T-helper 1 cell treated with Interleukin-12 subunit alpha and Interleukin-12 subunit beta and Interleukin-4 antibody, amounts not matched to agents 30 μg/mL and 1 μg/mL, for 36 hours (primary cell): ENCODE results near the gene TCF12.

Experiments
- H3K27ac Mint-ChIP-seq: one replicate; pipeline ENCODE4 v1.8.0; 2021; ENCODE audit warnings: mild to moderate bottlenecking, mixed read lengths
- H3K27me3 Mint-ChIP-seq: one replicate; pipeline ENCODE4 v1.8.0; 2021; ENCODE audit warnings: low read depth, mixed read lengths
- H3K36me3 Mint-ChIP-seq: one replicate; pipeline ENCODE4 v1.8.0; 2021; ENCODE audit warnings: low read depth, mixed read lengths
- H3K4me1 Mint-ChIP-seq: one replicate; pipeline ENCODE4 v1.8.0; 2021; ENCODE audit warnings: low read depth, mixed read lengths
- H3K4me3 Mint-ChIP-seq: one replicate; pipeline ENCODE4 v1.8.0; 2021; ENCODE audit warnings: mild to moderate bottlenecking, moderate library complexity, mixed read lengths
- H3K9me3 Mint-ChIP-seq: one replicate; pipeline ENCODE4 v1.8.0; 2021; ENCODE audit warnings: mixed read lengths

The TCF12 gene

DNA sequence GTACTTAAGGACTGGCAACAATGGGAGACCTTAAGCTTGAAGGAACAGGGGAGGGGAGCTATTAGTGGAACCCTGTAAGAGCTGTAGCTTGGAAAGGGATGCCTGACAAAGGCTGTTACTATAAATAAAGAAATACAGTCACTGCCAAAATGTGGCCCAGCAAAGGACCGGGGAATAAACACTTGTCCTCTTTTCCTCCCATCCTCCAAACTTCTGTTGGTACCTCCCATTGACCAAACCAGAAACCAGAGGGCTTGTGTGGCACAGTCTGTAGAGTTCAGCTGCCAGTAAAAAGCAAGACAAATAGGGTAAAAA, 25.1 kb upstream of the TCF12 start:
- Mint-ChIP-seq H3K27me3 (no peaks in the 10 kb centered on the region), H3K27ac (no peak overlapping the region), H3K4me3 (no peak overlapping the region), H3K9me3 (peaks cover 3% of the 10 kb centered on the region), H3K36me3 (no peaks in the 10 kb centered on the region), H3K4me1 (peaks cover 5% of the 10 kb centered on the region)

DNA sequence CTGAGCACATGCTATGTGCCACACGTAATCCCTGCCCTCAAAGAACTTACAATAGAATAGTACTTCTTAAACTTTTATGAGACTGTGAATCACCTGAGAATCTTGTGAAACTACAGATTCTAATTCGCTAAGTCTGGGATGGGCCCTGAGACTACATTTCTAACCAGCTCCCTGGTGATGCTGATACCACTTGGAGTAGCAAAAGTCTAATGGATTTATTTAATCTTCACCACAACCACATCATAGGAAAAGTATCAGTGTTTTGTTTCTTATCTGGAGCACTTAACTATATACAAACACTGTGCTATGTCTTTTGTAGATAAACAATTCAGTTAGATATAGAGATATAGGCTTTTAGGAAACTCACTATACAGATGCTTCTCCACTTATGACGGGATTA, 23.8 kb upstream of the TCF12 start:
- Mint-ChIP-seq H3K27ac (no peak overlapping the region), H3K27me3 (no peaks in the 10 kb centered on the region), H3K9me3 (peaks cover 3% of the 10 kb centered on the region), H3K4me3 (no peak overlapping the region), H3K36me3 (no peaks in the 10 kb centered on the region), H3K4me1 (no peaks in the 10 kb centered on the region)

DNA sequence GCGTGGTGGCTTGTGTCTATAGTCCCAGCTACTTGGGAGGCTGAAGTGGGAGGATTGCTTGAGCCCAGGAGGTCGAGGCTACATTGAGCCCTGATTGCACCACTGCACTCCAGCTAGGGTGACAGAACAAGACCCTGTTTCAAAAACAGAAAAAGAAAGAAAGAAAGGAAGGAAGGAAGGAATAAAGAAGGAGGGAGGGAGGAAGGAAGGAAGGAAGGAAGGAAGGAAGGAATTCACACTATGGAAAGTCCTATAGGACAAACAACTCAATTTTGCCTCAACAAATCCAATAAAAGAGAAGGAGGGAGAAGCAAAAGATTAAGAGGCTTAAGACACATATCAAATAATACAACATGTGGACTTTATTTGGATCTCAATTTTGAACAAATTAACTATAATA, 16.5 kb upstream of the TCF12 start:
- Mint-ChIP-seq H3K9me3 (peaks cover 3% of the 10 kb centered on the region), H3K27ac (no peak overlapping the region), H3K36me3 (peaks cover 2% of the 10 kb centered on the region), H3K4me1 (peaks cover 1% of the 10 kb centered on the region), H3K4me3 (no peak overlapping the region), H3K27me3 (no peaks in the 10 kb centered on the region)

DNA sequence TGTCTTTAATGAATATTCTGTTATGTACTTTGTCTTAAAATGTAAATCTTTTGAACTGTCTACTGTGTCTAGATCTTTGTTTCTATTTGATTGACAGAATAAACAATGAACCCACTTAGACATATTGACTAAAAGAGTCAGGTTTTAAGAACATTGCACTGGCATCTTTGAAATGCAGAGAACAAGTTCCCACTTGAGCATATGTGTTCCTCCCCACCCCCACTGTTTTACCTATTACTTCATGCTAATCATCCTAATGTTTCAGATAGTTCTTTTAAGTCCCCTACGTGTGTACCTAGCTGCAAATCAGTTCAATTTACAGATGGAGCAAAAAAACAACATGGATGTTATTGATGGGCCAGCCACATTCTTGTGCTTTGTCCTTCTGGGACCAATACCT, 11.7 kb upstream of the TCF12 start:
- Mint-ChIP-seq H3K27ac (no peak overlapping the region), H3K9me3 (no peaks in the 10 kb centered on the region)

DNA sequence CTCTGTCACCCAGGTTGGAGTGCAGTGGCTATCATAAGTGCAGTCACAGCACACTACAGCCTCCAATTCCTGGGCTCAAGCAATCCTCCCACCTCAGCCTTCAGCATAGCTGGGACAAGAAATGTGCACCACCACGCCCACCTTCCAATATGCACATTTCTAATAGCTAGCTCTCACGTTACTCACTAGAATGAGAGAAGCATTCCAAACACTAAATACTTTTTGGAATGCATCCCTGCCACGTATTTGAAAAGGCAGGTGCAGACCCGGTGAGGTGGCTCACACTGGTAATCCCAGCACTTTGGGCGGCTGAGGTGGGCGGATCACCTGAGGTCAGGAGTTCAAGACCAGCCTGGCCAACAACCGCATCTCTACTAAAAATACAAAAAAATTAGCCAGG, 7.6 kb upstream of the TCF12 start:
- Mint-ChIP-seq H3K27me3 (no peaks in the 10 kb centered on the region), H3K4me3 (no peak overlapping the region), H3K27ac (no peak overlapping the region), H3K9me3 (no peaks in the 10 kb centered on the region), H3K4me1 (peaks cover 3% of the 10 kb centered on the region), H3K36me3 (no peaks in the 10 kb centered on the region)

More for the DNA sequence above, 11.7 kb upstream of the TCF12 start:
- peaks cover 2% of the 10 kb centered on the region for H3K36me3 Mint-ChIP-seq
- H3K27me3 Mint-ChIP-seq: no peaks in the 10 kb centered on the region
- no peak overlapping the region for H3K4me3 Mint-ChIP-seq
- H3K4me1 Mint-ChIP-seq: peaks cover 3% of the 10 kb centered on the region

DNA sequence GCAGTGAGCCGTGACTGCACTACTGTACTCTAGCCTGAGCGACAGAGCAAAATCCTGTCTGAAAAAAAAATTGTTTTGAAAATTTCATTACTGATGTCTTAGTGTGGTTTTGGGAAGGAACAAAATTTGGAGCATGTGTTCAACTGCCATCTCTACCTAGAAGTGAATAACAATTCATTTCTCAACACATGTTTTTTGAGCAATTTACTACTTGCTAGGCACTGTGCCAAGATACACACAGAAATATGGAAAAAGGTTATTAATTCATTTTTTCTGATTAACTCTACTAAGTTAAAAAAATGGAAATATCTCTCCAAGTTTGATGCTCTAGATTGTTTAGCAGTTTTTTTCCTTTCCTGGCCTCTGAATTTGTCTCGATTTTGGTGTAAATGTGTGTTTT, 5.2 kb upstream of the TCF12 start:
- Mint-ChIP-seq H3K4me1 (peaks cover 10% of the 10 kb centered on the region), H3K36me3 (no peaks in the 10 kb centered on the region), H3K9me3 (no peaks in the 10 kb centered on the region), H3K27me3 (no peaks in the 10 kb centered on the region), H3K27ac (no peak overlapping the region), H3K4me3 (no peak overlapping the region)

DNA sequence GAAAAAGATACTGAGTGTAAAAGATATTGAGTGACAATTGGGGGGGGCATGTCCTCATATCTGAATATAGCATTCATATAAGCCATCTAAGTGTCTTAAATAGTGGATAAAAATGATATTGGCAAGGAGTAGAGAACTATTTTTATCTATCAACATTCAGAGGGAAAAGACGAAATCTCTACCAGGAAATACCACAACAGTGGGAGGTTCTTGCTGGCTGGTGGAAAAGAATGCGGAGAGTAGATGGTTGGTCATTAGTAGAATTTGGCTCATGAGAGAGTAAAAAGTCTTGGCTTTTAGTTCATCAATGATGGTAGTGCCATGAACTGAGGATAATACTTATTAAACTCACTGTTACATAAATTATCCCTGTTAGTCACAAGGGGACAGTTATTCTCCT, 4.8 kb upstream of the TCF12 start:
- Mint-ChIP-seq H3K9me3 (no peaks in the 10 kb centered on the region), H3K36me3 (no peaks in the 10 kb centered on the region), H3K27ac (no peak overlapping the region), H3K4me3 (no peak overlapping the region), H3K27me3 (no peaks in the 10 kb centered on the region), H3K4me1 (peaks cover 10% of the 10 kb centered on the region)

DNA sequence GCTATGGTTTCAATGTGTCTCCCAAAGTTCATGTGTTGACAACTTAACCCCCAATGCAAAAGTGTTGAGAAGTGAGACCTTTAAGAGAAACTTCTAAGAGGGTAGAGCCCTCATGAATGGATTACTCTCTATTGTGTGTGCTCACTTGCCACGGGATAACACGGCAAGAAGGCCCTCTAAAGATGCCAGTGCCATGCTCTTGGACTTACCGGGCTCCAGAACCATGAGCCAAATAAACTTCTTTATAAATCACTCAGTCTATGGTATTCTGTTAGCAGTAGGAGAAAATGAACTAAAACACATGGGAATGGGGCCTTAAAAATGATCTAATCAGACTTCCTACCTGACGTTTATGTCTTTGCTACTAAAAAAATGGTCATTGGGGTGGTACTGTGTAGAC, 2.6 kb upstream of the TCF12 start:
- H3K36me3 Mint-ChIP-seq: peaks cover 3% of the 10 kb centered on the region
- H3K4me1 Mint-ChIP-seq: peaks cover 22% of the 10 kb centered on the region
- H3K27me3 Mint-ChIP-seq: no peaks in the 10 kb centered on the region
- no peak overlapping the region for H3K4me3 Mint-ChIP-seq
- no peak overlapping the region for H3K27ac Mint-ChIP-seq
- no peaks in the 10 kb centered on the region for H3K9me3 Mint-ChIP-seq

DNA sequence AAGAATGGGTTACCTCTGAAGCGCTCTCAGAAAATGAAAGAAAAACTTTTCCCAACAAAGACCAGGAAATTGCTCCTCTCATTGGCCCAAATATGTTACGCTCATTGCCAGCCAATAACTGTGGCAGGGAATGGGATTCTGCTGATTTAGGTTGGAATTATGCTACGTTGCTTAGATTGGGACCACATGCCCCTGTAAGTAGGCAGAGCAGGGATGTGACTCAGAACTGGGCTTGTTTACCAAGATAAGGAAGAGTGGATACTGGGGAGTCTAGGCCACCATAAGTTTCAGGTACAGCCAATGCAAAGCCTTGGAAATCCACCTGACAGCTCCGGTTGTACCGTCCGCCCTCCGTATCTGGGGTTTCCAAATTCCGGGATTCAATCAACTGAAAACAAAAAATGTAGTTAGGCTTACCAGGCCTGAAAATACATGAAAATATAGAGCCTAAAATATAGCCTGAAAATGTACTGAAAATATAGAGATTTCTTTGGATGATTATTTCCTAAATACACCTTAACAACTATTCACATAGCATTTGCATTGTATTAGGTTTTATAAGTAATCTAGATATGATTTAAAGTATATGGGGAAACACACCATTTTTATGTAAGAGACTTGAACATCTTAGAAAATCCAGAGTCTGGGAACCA, 1.5 kb upstream of the TCF12 start:
- no peak overlapping the region for H3K27ac Mint-ChIP-seq
- no peaks in the 10 kb centered on the region for H3K27me3 Mint-ChIP-seq
- H3K4me3 Mint-ChIP-seq: peak overlapping the region; percentile 81
- H3K9me3 Mint-ChIP-seq: no peaks in the 10 kb centered on the region
- peaks cover 3% of the 10 kb centered on the region for H3K36me3 Mint-ChIP-seq
- peaks cover 23% of the 10 kb centered on the region for H3K4me1 Mint-ChIP-seq

DNA sequence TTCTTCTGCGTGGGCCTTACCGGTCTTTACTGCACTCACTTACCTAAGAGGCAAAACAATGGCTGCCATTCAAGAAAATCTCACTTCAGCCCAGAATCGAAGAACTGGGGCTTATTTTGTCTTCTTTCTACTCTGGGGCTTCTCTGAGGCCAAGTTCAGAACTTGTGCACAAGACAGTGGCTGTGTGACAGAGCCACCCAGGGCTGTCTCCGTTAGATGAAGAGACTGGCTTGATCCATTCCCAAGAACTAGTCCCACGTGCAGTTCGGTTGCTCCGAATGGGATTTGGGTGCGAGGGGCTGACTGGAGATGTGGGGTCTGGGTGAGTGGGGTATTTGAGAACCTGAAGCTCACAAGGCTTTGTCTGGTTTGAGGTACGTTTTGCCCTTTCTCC, 795 bp upstream of the TCF12 start:
- H3K27ac Mint-ChIP-seq: peak overlapping the region; percentile 67

DNA sequence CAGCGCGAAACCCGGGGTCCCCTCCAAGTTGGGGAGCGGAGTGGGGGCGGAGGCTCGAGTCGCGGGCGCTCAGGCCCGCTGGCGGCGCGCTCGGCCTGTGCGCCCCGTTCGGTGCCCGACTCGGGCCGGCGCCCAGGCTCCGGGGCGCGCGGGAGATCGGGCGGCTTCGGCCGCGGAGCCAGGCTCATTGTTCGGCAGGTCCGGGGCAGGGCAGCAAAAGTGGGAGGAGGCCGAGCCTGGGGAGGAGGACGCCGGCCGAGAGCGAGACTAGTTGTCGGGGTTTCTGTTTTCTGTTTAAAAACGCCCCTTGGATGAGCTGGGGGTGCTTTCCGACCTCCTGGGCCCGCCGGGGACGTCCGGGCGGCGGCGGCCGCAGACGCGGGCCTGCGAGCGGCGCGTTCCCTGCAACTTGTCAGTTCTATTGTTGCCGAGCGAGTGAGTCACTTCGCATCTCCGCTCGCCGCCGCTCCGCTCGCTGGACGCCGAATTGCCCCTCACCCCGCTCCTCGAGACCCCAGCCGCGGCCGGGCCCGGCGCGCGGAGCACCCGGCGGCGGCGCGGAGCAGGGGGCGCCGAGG, 676 bp downstream of the TCF12 start:
- Mint-ChIP-seq H3K9me3 (no peaks in the 10 kb centered on the region), H3K27me3 (no peaks in the 10 kb centered on the region), H3K36me3 (peaks cover 13% of the 10 kb centered on the region), H3K4me3 (peak overlapping the region; percentile 65), H3K27ac (peak overlapping the region; percentile 77), H3K4me1 (peaks cover 32% of the 10 kb centered on the region)

More for the DNA sequence above, 795 bp upstream of the TCF12 start:
- Mint-ChIP-seq H3K4me3 (peak overlapping the region; percentile 81), H3K9me3 (no peaks in the 10 kb centered on the region), H3K27me3 (no peaks in the 10 kb centered on the region), H3K36me3 (peaks cover 3% of the 10 kb centered on the region), H3K4me1 (peaks cover 23% of the 10 kb centered on the region)

DNA sequence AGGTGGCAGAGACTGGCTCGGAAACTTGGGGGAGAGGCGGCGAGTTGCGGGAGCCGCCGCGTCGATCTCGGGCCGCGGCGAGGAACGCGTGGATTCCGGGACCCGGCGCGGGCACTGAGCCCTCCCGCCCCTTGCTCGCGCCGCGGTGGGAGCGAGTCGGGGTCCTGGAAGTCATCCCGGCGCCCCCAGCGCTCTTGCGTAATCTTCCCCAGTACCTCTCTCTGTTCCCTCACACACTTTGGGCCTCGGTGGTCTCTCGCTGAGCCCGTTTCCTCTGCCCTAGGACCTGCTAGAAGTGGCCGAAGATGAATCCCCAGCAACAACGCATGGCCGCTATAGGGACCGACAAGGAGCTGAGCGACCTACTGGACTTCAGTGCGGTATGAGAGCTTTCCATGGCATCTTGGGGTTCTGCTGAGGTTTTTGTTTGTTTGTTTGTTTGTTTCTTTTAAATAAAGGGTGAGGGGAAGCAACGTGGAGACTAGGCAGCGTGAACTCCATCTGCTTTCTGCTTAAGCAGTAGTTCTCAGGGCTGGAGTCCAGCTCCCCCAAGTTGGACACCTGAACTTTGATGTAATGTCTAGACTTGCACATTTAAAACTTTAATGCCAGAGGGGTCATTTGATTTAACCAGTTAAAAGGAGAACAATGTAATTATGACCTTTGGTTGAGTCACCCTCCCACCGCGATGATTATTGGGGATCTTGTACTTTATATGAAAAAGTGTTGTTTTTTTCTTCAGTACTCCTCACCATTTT, 1.3 kb downstream of the TCF12 start:
- Mint-ChIP-seq H3K36me3 (peaks cover 18% of the 10 kb centered on the region), H3K4me3 (peak overlapping the region; percentile 85), H3K4me1 (peaks cover 32% of the 10 kb centered on the region), H3K27ac (peak overlapping the region; percentile 76), H3K27me3 (no peaks in the 10 kb centered on the region), H3K9me3 (no peaks in the 10 kb centered on the region)

DNA sequence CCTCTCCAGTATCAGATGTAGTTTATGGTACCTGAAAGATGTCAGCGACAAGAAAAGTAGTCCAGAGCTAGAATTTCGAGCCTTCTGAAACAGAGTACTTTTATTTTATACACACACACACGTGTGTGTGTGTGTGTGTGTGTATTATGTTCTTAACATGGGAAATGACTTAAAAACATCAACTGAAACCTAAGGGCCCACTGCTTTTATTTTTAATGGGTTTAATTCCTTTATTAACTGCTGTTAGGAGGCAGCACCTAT, 1.9 kb downstream of the TCF12 start:
- Mint-ChIP-seq H3K4me1 (peaks cover 32% of the 10 kb centered on the region), H3K4me3 (peak overlapping the region; percentile 85), H3K27ac (peak overlapping the region; percentile 76), H3K36me3 (peaks cover 18% of the 10 kb centered on the region), H3K27me3 (no peaks in the 10 kb centered on the region), H3K9me3 (no peaks in the 10 kb centered on the region)

DNA sequence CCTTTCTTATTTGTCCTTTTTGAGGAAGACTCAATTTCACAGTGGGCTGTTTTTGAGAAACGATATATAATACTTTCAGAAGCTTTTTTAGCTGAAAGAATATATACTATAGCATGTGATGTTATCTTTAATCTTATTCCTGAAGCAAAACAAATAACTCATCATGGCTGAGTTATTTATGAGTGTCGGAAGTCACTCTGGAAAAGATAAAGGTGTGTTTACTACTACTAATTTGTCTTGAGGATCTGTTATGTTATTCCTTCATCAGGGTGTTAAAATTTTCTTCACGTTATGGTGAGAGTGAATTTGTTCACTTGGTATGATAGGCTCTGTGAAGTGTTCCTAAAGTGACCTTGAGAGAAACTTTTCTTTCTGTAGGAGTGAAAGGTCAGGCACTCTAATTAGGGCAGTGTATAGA, 4.7 kb downstream of the TCF12 start:
- H3K4me1 Mint-ChIP-seq: peaks cover 33% of the 10 kb centered on the region
- no peaks in the 10 kb centered on the region for H3K27me3 Mint-ChIP-seq
- H3K36me3 Mint-ChIP-seq: peaks cover 33% of the 10 kb centered on the region
- H3K27ac Mint-ChIP-seq: no peak overlapping the region
- no peak overlapping the region for H3K4me3 Mint-ChIP-seq
- H3K9me3 Mint-ChIP-seq: no peaks in the 10 kb centered on the region

DNA sequence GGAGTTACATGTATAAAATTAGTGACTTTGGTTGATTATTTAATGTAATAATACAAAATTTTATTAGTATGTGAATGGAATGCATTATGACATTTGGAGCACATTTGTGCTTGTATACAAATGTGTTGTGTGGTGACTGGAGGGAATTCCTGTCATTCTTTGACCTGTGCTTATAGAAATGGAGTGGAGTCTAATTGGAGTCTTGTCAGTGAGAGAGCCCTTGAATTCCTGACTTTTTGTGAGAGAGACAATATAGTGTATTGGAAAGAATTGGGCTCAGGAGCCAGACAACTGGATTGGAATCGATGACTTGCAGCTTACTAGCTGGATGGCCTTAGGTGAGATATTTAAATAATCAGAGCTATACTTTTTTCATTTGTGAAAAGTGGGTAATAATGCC, 9.4 kb downstream of the TCF12 start:
- H3K27ac Mint-ChIP-seq: no peak overlapping the region
- H3K27me3 Mint-ChIP-seq: no peaks in the 10 kb centered on the region
- no peaks in the 10 kb centered on the region for H3K9me3 Mint-ChIP-seq
- H3K4me3 Mint-ChIP-seq: no peak overlapping the region
- H3K4me1 Mint-ChIP-seq: peaks cover 30% of the 10 kb centered on the region
- peaks cover 41% of the 10 kb centered on the region for H3K36me3 Mint-ChIP-seq
